OCI-LY3 (cell line): ENCODE data around the gene CHST10.

Experiments
- H2AFZ ChIP-seq: fragments of 200-600, 300-600 bp; shearing (Covaris generic); 2 replicates; pipeline ENCODE4 v1.6.0; 2014; ENCODE audit warnings: antibody characterized with exemption, low read depth, low read length
- H3K27ac ChIP-seq: fragments of 200-600, 300-600 bp; sonication (generic); 2 replicates; pipeline ENCODE4 v1.5.1; 2014; ENCODE audit warnings: mild to moderate bottlenecking, low read length, moderate library complexity, mixed read lengths
- H3K27me3 ChIP-seq: fragments of 200-600, 300-600 bp; sonication (generic); 2 replicates; pipeline ENCODE4 v1.6.1; 2014; ENCODE audit warnings: low read depth, low read length, mixed read lengths
- H3K36me3 ChIP-seq: fragments of 200-600, 300-600 bp; sonication (generic); replicated peaks from 2 replicates; pipeline ENCODE3; 2014; ENCODE audit warnings: low read depth, low read length, mixed read lengths
- H3K4me1 ChIP-seq: fragments of 300-600, 200-600 bp; sonication (generic); 2 replicates; pipeline ENCODE4 v1.6.1; 2014; ENCODE audit warnings: low read length, mixed read lengths
- H3K4me2 ChIP-seq: fragments of 200-600, 300-600 bp; sonication (generic); 2 replicates; pipeline ENCODE4 v1.6.1; 2014; ENCODE audit warnings: low read length, mixed read lengths
- H3K4me3 ChIP-seq: fragments of 300-600, 200-600 bp; sonication (generic); 2 replicates; pipeline ENCODE4 v1.5.1; 2014; ENCODE audit warnings: antibody characterized with exemption, mild to moderate bottlenecking, low read length, moderate library complexity
- H3K79me2 ChIP-seq: fragments of 300-600, 200-600 bp; shearing (Covaris generic); 2 replicates; pipeline ENCODE4 v1.6.1; 2014; ENCODE audit warnings: mild to moderate bottlenecking, low read length, mixed read lengths
- H3K9ac ChIP-seq: fragments of 300-600, 200-600 bp; shearing (Covaris generic); 2 replicates; pipeline ENCODE4 v1.6.0; 2014; ENCODE audit warnings: mild to moderate bottlenecking, low read length, moderate library complexity
- H3K9me3 ChIP-seq: fragments of 200-600, 300-600 bp; shearing (Covaris generic); 2 replicates; pipeline ENCODE4 v1.6.1; 2014; ENCODE audit warnings: low read length, mixed read lengths; ENCODE audit not compliant: insufficient read depth
- H4K20me1 ChIP-seq: fragments of 200-600, 300-600 bp; sonication (generic); 2 replicates; pipeline ENCODE4 v1.6.1; 2016; ENCODE audit warnings: low read length, mixed read lengths; ENCODE audit not compliant: insufficient read depth
- CTCF ChIP-seq: fragments of 200-600, 300-600 bp; sonication (generic); IDR thresholded peaks from 2 replicates; pipeline ENCODE4 v1.5.1; 2014; ENCODE audit warnings: antibody characterized with exemption, low read length, low read depth
- EZH2phosphoT487 ChIP-seq: fragments of 200-600 bp; shearing (Covaris generic); IDR thresholded peaks from 2 replicates; pipeline ENCODE4 v1.6.1; 2018; ENCODE audit warnings: antibody characterized with exemption, mixed run types, low read depth

CHST10 gene

DNA sequence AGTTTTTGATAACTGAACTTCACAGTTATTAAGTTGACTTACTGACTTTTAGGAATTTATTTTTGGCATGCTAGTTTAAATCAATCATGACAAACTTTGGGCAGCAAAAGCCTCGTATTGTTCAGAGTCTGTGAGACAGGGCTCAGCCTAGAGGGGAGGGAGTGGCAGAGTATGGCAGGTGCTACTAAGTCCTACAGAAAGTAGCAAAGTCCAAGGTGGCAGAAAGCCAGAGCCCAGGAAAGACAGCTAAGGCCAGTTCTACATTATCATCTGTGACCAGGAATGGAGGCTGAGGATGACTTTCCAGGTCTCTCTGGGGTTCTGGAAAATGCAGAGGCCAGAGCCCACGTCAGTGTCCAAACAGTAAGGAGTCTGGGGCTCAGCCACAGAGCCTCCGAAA, 34.2 kb downstream of the CHST10 start:
- H3K36me3 ChIP-seq: no peaks in the 10 kb centered on the region
- no peaks in the 10 kb centered on the region for H3K79me2 ChIP-seq
- H3K4me3 ChIP-seq: no peak overlapping the region
- H3K4me2 ChIP-seq: no peak overlapping the region
- TF ChIP-seq CTCF: no peak
- no peak for TF ChIP-seq EZH2phosphoT487
- no peaks in the 10 kb centered on the region for H3K9me3 ChIP-seq
- H3K27ac ChIP-seq: no peak overlapping the region
- no peaks in the 10 kb centered on the region for H4K20me1 ChIP-seq
- no peak overlapping the region for H2AFZ ChIP-seq
- peaks cover 15% of the 10 kb centered on the region for H3K4me1 ChIP-seq
- H3K9ac ChIP-seq: no peak overlapping the region
- H3K27me3 ChIP-seq: no peaks in the 10 kb centered on the region

DNA sequence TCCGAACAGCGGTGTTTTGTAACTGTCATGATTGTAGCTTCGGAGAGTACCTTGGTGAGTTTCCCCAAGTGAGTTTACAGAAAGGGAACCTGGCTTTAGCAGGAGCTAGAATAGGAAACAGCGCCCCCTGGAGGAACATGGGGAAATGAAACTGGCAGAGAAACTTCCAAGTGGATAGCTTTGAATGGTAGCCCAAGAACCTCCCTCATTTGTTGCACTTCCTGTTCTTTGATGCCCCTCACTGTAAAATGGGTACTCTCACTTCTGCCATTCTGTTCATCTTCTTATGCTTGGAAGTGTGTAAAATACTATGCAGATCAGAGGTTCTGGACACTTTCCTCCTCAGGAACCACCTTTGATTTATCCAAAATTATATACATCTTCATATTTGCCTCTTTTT, 36.2 kb downstream of the CHST10 start:
- Histone ChIP-seq H2AFZ (peak overlapping the region; percentile 48; the same call in 1 of the 2 replicates), H3K27me3 (no peaks in the 10 kb centered on the region), H3K4me3 (peak overlapping the region; percentile 56), H3K9me3 (no peaks in the 10 kb centered on the region), H3K9ac (peak overlapping the region; percentile 19; the same call in 1 of the 2 replicates), H3K4me2 (peak overlapping the region; percentile 79), H3K27ac (peak overlapping the region; percentile 58; the same call in 1 of the 2 replicates), H3K36me3 (no peaks in the 10 kb centered on the region), H3K4me1 (peaks cover 15% of the 10 kb centered on the region), H3K79me2 (no peaks in the 10 kb centered on the region), H4K20me1 (no peaks in the 10 kb centered on the region)
- TF ChIP-seq EZH2phosphoT487 (no peak), CTCF (peak; percentile 92)

DNA sequence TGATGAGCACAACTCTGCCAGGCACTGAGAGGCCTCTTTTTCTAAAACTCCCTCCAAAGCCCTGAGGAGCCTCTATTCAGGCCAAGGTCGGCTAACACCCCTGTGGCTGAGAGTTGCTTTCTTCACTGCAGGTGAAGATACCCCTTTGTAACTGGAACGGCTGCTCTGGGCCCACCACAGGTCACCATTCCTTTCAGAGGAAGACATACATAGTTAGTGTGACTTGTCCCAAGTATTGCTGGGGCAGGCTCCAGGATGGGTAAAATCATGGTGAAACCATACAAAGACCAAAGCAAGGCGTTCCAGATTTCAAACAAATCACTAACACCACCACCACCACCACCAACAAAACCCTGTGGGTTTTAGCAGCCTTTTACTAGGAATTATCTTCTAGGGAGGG, 36.8 kb downstream of the CHST10 start:
- Histone ChIP-seq H3K27ac (peak overlapping the region; percentile 12; the same call in 1 of the 2 replicates), H3K4me1 (peaks cover 15% of the 10 kb centered on the region), H3K4me3 (0 out of 2 replicates have a peak overlapping the region, but pooled peaks have one; percentile 2), H3K4me2 (peak overlapping the region; percentile 79), H2AFZ (peak overlapping the region; percentile 33; the same call in 1 of the 2 replicates), H3K79me2 (no peaks in the 10 kb centered on the region), H3K27me3 (no peaks in the 10 kb centered on the region), H3K9me3 (no peaks in the 10 kb centered on the region), H3K36me3 (no peaks in the 10 kb centered on the region), H4K20me1 (no peaks in the 10 kb centered on the region), H3K9ac (peak overlapping the region; percentile 19; the same call in 1 of the 2 replicates)
- TF ChIP-seq CTCF (no peak), EZH2phosphoT487 (no peak)

DNA sequence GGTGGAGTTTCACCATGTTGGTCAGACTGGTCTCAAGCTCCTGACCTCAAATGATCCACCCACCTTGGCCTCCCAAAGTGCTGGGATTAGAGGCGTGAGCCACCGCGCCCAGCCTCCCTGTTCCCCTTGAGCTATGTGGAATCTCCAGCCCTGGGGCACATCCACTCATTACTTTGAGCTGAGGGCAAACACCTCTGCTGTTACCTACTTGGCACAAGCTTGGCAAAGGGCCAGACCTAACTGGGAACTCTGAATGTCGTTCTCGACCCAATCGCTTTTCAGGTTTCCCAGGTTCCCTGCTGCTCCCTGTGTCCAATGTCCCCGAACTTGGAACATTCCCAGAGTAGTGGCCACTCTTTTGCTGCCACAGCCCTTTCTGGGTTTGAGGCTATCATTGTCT, 40.6 kb downstream of the CHST10 start:
- Histone ChIP-seq H2AFZ (no peak overlapping the region), H3K4me3 (no peak overlapping the region), H3K27me3 (no peaks in the 10 kb centered on the region), H3K4me1 (peaks cover 13% of the 10 kb centered on the region), H3K9me3 (no peaks in the 10 kb centered on the region), H3K27ac (no peak overlapping the region), H3K9ac (no peak overlapping the region), H3K79me2 (no peaks in the 10 kb centered on the region), H3K36me3 (no peaks in the 10 kb centered on the region), H4K20me1 (no peaks in the 10 kb centered on the region), H3K4me2 (no peak overlapping the region)
- no peak for TF ChIP-seq CTCF
- TF ChIP-seq EZH2phosphoT487: no peak
